Eye (tissue), 1 donor: ENCODE measurements around the gene DUS2.
A peak's percentile ranks its signal among the peaks of the same experiment; 100 is the strongest.
"Not testable (repeated sequence)": the region's sequence is repeated elsewhere in the genome, so short reads cannot be mapped to it uniquely, and the experiment has no call there.

Experiments used
- DNase-seq: peaks from one replicate; pipeline ENCODE4 v3.0.0-alpha.2; 2015

The DUS2 gene

GRCh38 chr16:68078701-68079375 lies 55.8 kb downstream of the DUS2 start:
- DNase-seq = no peak

GRCh38 chr16:68079376-68079625 lies 56.2 kb downstream of the DUS2 start:
- no peak for DNase-seq

GRCh38 chr16:68079626-68080344 lies 56.7 kb downstream of the DUS2 start:
- no peak for DNase-seq

- no peak for DNase-seq
Observed at GRCh38 chr16:68081861-68082628, 59.0 kb downstream of the DUS2 start.

GRCh38 chr16:68082629-68083238 lies 59.6 kb downstream of the DUS2 start:
- DNase-seq = no peak

GRCh38 chr16:68083239-68083781 lies 60.2 kb downstream of the DUS2 start:
- DNase-seq = no peak

- peak; percentile 79 for DNase-seq
Observed at GRCh38 chr16:68083861-68084503, 60.9 kb downstream of the DUS2 start.

GRCh38 chr16:68084504-68085258 lies 61.6 kb downstream of the DUS2 start:
- DNase-seq = peak; percentile 97

- peak; percentile 98 for DNase-seq
Observed at GRCh38 chr16:68085259-68086071, 62.4 kb downstream of the DUS2 start, which contains the start of gene NFATC3. NFATC3 (plus strand) TSS chr16:68085370; CDS start chr16:68085682, 312 bp downstream.

GRCh38 chr16:68086336-68086841 lies 63.3 kb downstream of the DUS2 start:
- DNase-seq = peak; percentile 66

- DNase-seq = no peak
Observed at GRCh38 chr16:68086860-68087268, 63.8 kb downstream of the DUS2 start.

- no peak for DNase-seq
Observed at GRCh38 chr16:68087688-68088087, 64.6 kb downstream of the DUS2 start.

- no peak for DNase-seq
Observed at GRCh38 chr16:68088130-68088972, 65.3 kb downstream of the DUS2 start.

GRCh38 chr16:68089067-68089466 lies 66.0 kb downstream of the DUS2 start:
- no peak for DNase-seq

GRCh38 chr16:68090130-68090529 lies 67.0 kb downstream of the DUS2 start:
- no peak for DNase-seq

GRCh38 chr16:68090533-68090932 lies 67.4 kb downstream of the DUS2 start:
- no peak for DNase-seq

- DNase-seq = no peak
Observed at GRCh38 chr16:68091380-68092261, 68.5 kb downstream of the DUS2 start.

- DNase-seq = not testable (repeated sequence)
Observed at GRCh38 chr16:68092275-68092674, 69.2 kb downstream of the DUS2 start.
